K562 (cell line): ENCODE measurements around the gene IRGQ. TPM values are rescaled to one million over a fixed set of nuclear protein-coding genes. Genes with fewer than 3 reads are reported as not detected.

ENCODE experiments used
- BACH1 ChIP-seq: fragments of 200-800 bp; sonication (Bioruptor generic); IDR thresholded peaks from 2 replicates; pipeline ENCODE4 v1.6.1; 2016; ENCODE audit warnings: missing genetic modification characterization, missing compliant biosample characterization
- FOXA1 ChIP-seq: fragments of 450-650 bp; IDR thresholded peaks from 2 replicates; pipeline ENCODE4 v1.6.1; 2016; ENCODE audit warnings: mild to moderate bottlenecking, borderline replicate concordance
- FOXA3 ChIP-seq, 2 experiments: fragments of 450-650 bp in 1 of 2; sonication (generic) in 1 of 2; formaldehyde crosslinking; IDR thresholded peaks in 1 of 2; conservative IDR thresholded peaks in 1 of 2; 2 replicates each; pipeline versions ENCODE4 v1.4.0 to v1.8.0; 2020 to 2022; ENCODE audit warnings: mild to moderate bottlenecking in 2 of 2, missing genetic modification reagents in 1 of 2
- REST ChIP-seq, 2 experiments: fragments of 450-650 bp; formaldehyde crosslinking in 1 of 2; IDR thresholded peaks; 2 replicates each; pipeline versions ENCODE4 v1.4.0 to v1.6.1; 2014 to 2020; ENCODE audit warnings: mild to moderate bottlenecking in 2 of 2, borderline replicate concordance in 1 of 2, low read depth in 1 of 2
- TSHZ1 ChIP-seq: fragments of 250-450 bp; sonication (Bioruptor Pico); IDR thresholded peaks from 2 replicates; pipeline ENCODE4 v1.4.0; 2020; ENCODE audit warnings: mild to moderate bottlenecking, moderate library complexity
- ZNF175 ChIP-seq: fragments of 200-800 bp; sonication (Bioruptor generic); IDR thresholded peaks from 2 replicates; pipeline ENCODE4 v1.6.1; 2016; ENCODE audit warnings: low read depth, mild to moderate bottlenecking, missing genetic modification characterization, missing compliant biosample characterization
- ZNF280A ChIP-seq: fragments of 450-650 bp; IDR thresholded peaks from 2 replicates; pipeline ENCODE4 v1.6.1; 2018; ENCODE audit warnings: mild to moderate bottlenecking, low read depth; ENCODE audit not compliant: partially characterized antibody
- ZNF639 ChIP-seq, 2 experiments: fragments of 200-800 bp in 1 of 2; sonication (Bioruptor generic) in 1 of 2; sonication (generic) in 1 of 2; formaldehyde crosslinking in 1 of 2; IDR thresholded peaks in 1 of 2; conservative IDR thresholded peaks in 1 of 2; 2 replicates each; pipeline versions ENCODE4 v1.5.0 to v1.6.1; 2016 to 2020; ENCODE audit warnings: missing compliant biosample characterization in 1 of 2, missing genetic modification characterization in 1 of 2, missing genetic modification reagents in 1 of 2
- polyA plus RNA-seq, 8 experiments: library from polyadenylated mRNA; depleted of rRNA in 4 of 8; stranded (reverse) in 5 of 8; unstranded in 3 of 8; fragments of >200 nt; fragmentation: Nextera tagmentation in 2 of 8; fragmentation: Illumina TruSeq in 1 of 8; extraction: Ambion mirVana in 2 of 8; extraction: Trizol in 1 of 8; gene quantifications; 2 replicates each; pipeline versions ENCODE4 v1.2.1 to v1.2.3, GENCODE V29; 2011 to 2014; ENCODE audit warnings: inconsistent platforms in 1 of 8, missing spikeins in 1 of 8
- total RNA-seq, 7 experiments: library from RNA; depleted of rRNA in 6 of 7; stranded (reverse); fragments of >200 nt in 6 of 7; fragmentation: Illumina TruSeq in 2 of 7; extraction: Trizol in 2 of 7; gene quantifications; 2 replicates each; pipeline versions ENCODE4 v1.2.1 to v1.2.3, GENCODE V29; 2011 to 2021; ENCODE audit warnings: low replicate concordance in 1 of 7

IRGQ gene
- total and polyA plus RNA-seq, 9 of the 15 experiments (the other 6 are each of a cell fraction or from before 2014, with no cell fraction given), result 3.5 to 19.2 (median 7.9) TPM

GRCh38 chr19:43594710-43595604 is 977 bp downstream of the IRGQ start (continued):
- TF ChIP-seq TSHZ1 (CRISPR knock-in tag) (no peak), FOXA1 (no peak), ZNF280A (no peak), REST (IDR thresholded peaks at IDR 0.05; ENCODE audit: borderline replicate concordance) (peak; percentile 76), REST (CRISPR knock-in tag; IDR thresholded peaks at IDR 0.05; ENCODE audit: low read depth) (no peak), FOXA3 (CRISPR knock-in tag; conservative IDR thresholded peaks at IDR 0.05 in 1 of 2, IDR thresholded peaks at IDR 0.05 in 1 of 2) (no peak), ZNF175 (CRISPR knock-in tag) (no peak), BACH1 (tag) (no peak), ZNF639 (CRISPR knock-in tag; conservative IDR thresholded peaks at IDR 0.05 in 1 of 2, IDR thresholded peaks at IDR 0.05 in 1 of 2) (no peak)
